ENCODE measurements around the gene SPEF2.

DNA sequence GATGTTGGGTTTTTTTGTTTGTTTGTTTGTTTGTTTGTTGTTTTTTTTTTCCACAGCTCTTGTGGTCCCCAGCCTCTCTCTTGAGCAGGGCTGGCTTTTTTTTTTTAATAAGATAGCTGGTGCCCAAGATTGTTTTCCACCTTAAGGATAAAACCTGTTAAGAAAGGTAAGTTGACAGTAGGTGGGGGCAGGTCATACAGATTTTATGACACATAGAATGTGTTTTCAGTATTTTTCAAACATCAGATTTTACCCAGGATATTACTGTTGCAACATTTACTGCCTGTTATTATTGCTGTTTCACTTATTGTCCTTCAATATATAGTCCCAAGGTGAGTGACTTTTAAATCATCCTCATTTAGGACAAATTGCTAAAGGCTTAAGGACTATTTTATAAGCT, 235.1 kb downstream of the SPEF2 start:
- TF ChIP-seq CTCF (IDR thresholded peaks at IDR 0.05): no peak
- no peak for TF ChIP-seq EZH2 (IDR thresholded peaks at IDR 0.05; ENCODE audit: borderline replicate concordance, insufficient read depth, low read depth, low read length, poor library complexity, severe bottlenecking)
